Smooth muscle cell (in vitro differentiated cells): Measurements from ENCODE around the gene CKAP2L. TPM values are rescaled to one million over a fixed set of nuclear protein-coding genes. Genes with fewer than 3 reads are reported as not detected.
A peak's percentile ranks its signal among the peaks of the same experiment; 100 is the strongest.

ENCODE experiments used
- DNase-seq: peaks from one replicate; lab custom pipeline; 2025; ENCODE audit not compliant: unreplicated experiment; lab: John Stamatoyannopoulos, UW
- H2AFZ ChIP-seq: fragments of 200-600 bp; sonication (generic); 2 replicates; pipeline ENCODE4 v1.6.0; 2016; ENCODE audit warnings: antibody characterized with exemption, low read depth, mild to moderate bottlenecking
- H3F3A ChIP-seq: fragments of 200-600 bp; sonication (generic); 2 replicates; pipeline ENCODE4 v1.6.0; 2017; ENCODE audit warnings: antibody characterized with exemption, low read depth
- H3K27ac ChIP-seq: fragments of 200-600 bp; sonication (generic); 2 replicates; pipeline ENCODE4 v1.5.1; 2016; ENCODE audit warnings: low read depth, mild to moderate bottlenecking
- H3K27me3 ChIP-seq: fragments of 200-600 bp; sonication (generic); 2 replicates; pipeline ENCODE4 v1.6.1; 2016; ENCODE audit warnings: low read depth, mild to moderate bottlenecking
- H3K36me3 ChIP-seq: fragments of 200-600 bp; sonication (generic); 2 replicates; pipeline ENCODE4 v1.5.1; 2016; ENCODE audit warnings: low read depth
- H3K4me1 ChIP-seq: fragments of 200-600 bp; sonication (generic); 2 replicates; pipeline ENCODE4 v1.5.1; 2016; ENCODE audit warnings: low read depth
- H3K4me2 ChIP-seq: fragments of 200-600 bp; sonication (generic); 2 replicates; pipeline ENCODE4 v1.6.0; 2016; ENCODE audit warnings: mild to moderate bottlenecking
- H3K4me3 ChIP-seq: fragments of 200-600 bp; sonication (generic); 2 replicates; pipeline ENCODE4 v1.5.1; 2016; ENCODE audit warnings: mild to moderate bottlenecking
- H3K79me2 ChIP-seq: fragments of 200-600 bp; sonication (generic); 2 replicates; pipeline ENCODE4 v1.6.0; 2016; ENCODE audit warnings: low read depth, mild to moderate bottlenecking
- H3K9ac ChIP-seq: fragments of 200-600 bp; sonication (generic); 2 replicates; pipeline ENCODE4 v1.6.0; 2016; ENCODE audit warnings: low read depth
- H3K9me3 ChIP-seq: fragments of 200-600 bp; sonication (generic); replicated peaks from 2 replicates; pipeline ENCODE4 v1.5.1; 2016; ENCODE audit warnings: low read depth
- H4K20me1 ChIP-seq: fragments of 200-600 bp; sonication (generic); 2 replicates; pipeline ENCODE4 v1.6.0; 2016; ENCODE audit warnings: low read depth
- WGBS: methylation state at CpG from one replicate; pipeline ENCODE4 v1.1.7; 2016; ENCODE audit warnings: low lambda C conversion rate; 5-methylcytosine and 5-hydroxymethylcytosine counted together
- polyA plus RNA-seq: library from polyadenylated mRNA; unstranded; fragments of >200 nt; fragmentation: Nextera tagmentation; extraction: Ambion mirVana; gene quantifications from 2 replicates; pipeline ENCODE4 v1.2.1, GENCODE V29; 2016
- total RNA-seq: library from RNA; depleted of rRNA; stranded (reverse); fragments of >200 nt; gene quantifications from 2 replicates; pipeline ENCODE4 v1.2.3, GENCODE V29; 2014
- TF ChIP-seq, protein P1 (sequence below): fragments of 200-600 bp; sonication (generic); IDR thresholded peaks from 2 replicates; pipeline ENCODE4 v1.5.1; 2017; ENCODE audit warnings: borderline replicate concordance, mild to moderate bottlenecking, antibody characterized with exemption; ENCODE audit not compliant: insufficient read depth, poor library complexity, severe bottlenecking

CKAP2L gene
- total and polyA plus RNA-seq, 2 experiments from 2014 or later: 6.6 to 16.7 TPM

DNA sequence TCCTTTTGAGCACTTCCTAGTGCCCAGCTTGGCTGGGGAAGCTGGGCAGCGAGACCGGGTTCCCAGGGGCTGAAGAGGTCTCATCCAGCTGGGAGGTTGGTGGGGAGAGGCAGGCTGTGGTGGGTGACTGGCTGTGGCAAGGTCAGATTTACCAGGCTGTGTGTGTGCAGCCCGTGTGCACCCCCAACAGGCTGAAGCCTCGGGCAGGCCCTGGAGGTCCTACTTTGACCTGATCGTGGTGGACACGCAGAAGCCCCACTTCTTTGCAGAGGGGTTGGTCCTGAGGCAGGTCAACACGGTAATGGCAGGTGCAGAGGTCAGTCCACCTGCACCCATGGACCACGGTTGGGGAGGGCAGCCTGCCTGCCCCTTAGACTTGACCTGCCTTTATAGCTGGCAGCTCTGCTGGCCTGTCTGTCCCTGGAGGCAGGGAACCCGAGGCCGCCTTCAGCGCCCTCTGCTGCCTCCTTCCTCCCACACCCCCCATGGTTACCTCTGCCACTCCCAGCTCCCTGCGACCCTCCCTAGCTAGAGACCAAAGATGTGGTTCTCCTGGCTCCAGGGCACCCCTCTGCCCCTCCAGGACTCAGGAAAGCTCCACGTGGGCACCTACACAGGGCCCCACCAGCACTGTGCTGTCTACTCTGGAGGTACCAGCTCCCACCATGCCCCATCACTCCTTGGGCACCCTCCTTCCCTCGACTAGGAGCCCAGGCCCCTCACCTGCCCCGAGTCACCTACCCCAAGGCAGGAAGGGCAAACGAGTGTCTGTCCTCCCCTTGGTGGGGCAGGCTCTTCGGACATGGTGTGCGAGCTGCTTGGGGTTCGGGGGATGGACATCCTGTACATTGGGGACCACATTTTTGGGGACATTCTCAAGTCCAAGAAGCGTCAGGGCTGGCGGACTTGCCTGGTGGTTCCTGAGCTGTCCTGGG, 39.6 kb downstream of the CKAP2L start:
- Histone ChIP-seq H4K20me1 (no peaks in the 10 kb centered on the region), H3K9ac (no peak overlapping the region), H3K27ac (no peak overlapping the region), H3K27me3 (no peaks in the 10 kb centered on the region), H3K4me2 (no peak overlapping the region), H3K79me2 (no peaks in the 10 kb centered on the region), H3K4me3 (no peak overlapping the region), H3F3A (no peaks in the 10 kb centered on the region), H3K36me3 (no peaks in the 10 kb centered on the region), H3K9me3 (no peaks in the 10 kb centered on the region), H2AFZ (no peak overlapping the region), H3K4me1 (no peaks in the 10 kb centered on the region)
- 92% methylated on average over 21 of the region's 21 CpGs for WGBS
- DNase-seq: no peak
- TF ChIP-seq, protein P1, sequence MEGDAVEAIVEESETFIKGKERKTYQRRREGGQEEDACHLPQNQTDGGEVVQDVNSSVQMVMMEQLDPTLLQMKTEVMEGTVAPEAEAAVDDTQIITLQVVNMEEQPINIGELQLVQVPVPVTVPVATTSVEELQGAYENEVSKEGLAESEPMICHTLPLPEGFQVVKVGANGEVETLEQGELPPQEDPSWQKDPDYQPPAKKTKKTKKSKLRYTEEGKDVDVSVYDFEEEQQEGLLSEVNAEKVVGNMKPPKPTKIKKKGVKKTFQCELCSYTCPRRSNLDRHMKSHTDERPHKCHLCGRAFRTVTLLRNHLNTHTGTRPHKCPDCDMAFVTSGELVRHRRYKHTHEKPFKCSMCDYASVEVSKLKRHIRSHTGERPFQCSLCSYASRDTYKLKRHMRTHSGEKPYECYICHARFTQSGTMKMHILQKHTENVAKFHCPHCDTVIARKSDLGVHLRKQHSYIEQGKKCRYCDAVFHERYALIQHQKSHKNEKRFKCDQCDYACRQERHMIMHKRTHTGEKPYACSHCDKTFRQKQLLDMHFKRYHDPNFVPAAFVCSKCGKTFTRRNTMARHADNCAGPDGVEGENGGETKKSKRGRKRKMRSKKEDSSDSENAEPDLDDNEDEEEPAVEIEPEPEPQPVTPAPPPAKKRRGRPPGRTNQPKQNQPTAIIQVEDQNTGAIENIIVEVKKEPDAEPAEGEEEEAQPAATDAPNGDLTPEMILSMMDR: peak; percentile 20

DNA sequence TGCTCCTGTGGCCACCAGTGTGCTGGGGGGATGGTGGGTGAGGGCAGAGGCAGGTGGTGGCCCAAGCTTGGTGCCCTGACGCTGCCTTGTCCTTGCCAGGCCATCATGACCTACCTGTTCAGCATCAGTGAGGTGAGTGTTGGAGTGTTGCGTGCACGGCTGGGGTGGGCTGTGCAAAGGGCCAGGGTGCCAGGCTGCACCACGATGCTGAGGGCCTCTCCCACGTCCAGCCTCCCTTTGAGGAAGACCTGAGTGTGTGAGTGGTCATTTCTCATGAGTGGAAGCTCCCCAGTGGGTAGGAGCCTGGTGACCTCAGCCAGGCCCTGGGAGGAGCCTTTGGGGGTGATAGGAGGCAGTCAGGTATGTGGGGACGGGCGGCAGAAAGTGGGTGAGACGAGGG, 40.4 kb downstream of the CKAP2L start:
- Histone ChIP-seq H4K20me1 (no peaks in the 10 kb centered on the region), H2AFZ (no peak overlapping the region), H3K27me3 (no peaks in the 10 kb centered on the region), H3K9ac (no peak overlapping the region), H3K4me2 (no peak overlapping the region), H3K27ac (no peak overlapping the region), H3K4me1 (no peaks in the 10 kb centered on the region), H3K4me3 (no peak overlapping the region), H3K36me3 (no peaks in the 10 kb centered on the region), H3F3A (no peaks in the 10 kb centered on the region), H3K79me2 (no peaks in the 10 kb centered on the region), H3K9me3 (no peaks in the 10 kb centered on the region)
- WGBS: 97% methylated on average over 8 of the region's 8 CpGs
- DNase-seq: no peak
- TF ChIP-seq, protein P1: no peak

DNA sequence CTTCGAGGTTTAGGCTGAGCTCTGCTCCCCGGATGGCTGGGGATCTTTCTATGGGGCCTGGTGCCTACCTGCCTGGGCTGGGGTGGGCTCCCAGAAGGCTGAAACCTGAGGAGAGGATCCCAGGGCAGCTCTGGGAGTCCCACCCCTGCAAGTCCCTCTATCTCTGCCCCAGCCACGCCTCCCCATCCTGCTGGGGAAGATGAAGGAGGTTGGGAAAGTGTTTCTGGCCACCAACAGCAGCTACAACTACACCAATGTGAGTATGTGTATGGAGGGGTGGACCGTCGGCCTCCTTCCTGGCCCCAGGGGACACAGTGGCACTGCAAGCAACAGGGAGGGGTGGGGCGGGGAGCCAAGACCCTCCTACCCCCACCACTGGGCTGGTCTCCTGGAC, 40.9 kb downstream of the CKAP2L start:
- Histone ChIP-seq H4K20me1 (no peaks in the 10 kb centered on the region), H3K27ac (no peak overlapping the region), H3K4me3 (no peak overlapping the region), H2AFZ (no peak overlapping the region), H3K4me2 (no peak overlapping the region), H3F3A (no peaks in the 10 kb centered on the region), H3K79me2 (no peaks in the 10 kb centered on the region), H3K4me1 (no peaks in the 10 kb centered on the region), H3K36me3 (no peaks in the 10 kb centered on the region), H3K9me3 (no peaks in the 10 kb centered on the region), H3K27me3 (no peaks in the 10 kb centered on the region), H3K9ac (no peak overlapping the region)
- 93% methylated on average over 6 of the region's 6 CpGs for WGBS
- TF ChIP-seq, protein P1: no peak
- no peak for DNase-seq
